LNCaP clone FGC (cell line): Measurements from ENCODE around the gene ZMAT5.

Source experiments
- DNase-seq: peaks from one replicate; pipeline ENCODE4 v3.0.0-alpha.2; 2011; ENCODE audit warnings: low read depth
- H3K4me3 ChIP-seq: 2 replicates; pipeline ENCODE4 v1.5.1; 2011; ENCODE audit warnings: mild to moderate bottlenecking, low read depth, low read length, control low read depth
- TF ChIP-seq, protein P1 (sequence below): IDR thresholded peaks from 2 replicates; pipeline ENCODE4 v1.5.1; 2012; ENCODE audit warnings: mild to moderate bottlenecking; ENCODE audit not compliant: control insufficient read depth, insufficient read depth; ENCODE audit errors: extremely low read depth

ZMAT5 gene

DNA sequence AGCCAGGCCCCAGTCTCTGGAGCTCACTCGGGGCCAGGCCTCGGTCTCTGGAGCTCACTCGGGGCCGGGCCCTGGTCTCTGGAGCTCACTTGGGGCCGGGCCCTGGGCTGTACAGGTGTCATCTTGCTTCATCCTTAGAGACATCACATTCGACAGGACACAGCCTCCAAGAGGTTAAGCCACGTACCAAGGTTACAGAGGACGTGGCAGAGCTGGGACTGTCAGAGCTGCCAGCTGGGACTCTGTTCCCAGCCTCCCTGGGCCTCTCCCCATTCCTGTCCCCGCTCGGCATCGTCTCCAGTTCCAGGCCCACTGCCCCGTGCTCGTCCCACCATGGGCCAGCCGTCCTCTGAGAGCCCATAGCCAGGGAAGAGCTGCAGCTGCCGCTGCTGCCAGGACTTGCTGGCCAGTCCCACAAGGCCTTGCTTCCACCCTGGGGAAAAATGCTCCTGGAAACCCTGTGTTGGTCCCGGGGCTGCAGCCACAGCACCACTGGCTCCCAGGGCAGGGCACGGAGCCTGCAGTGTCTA, 27.4 kb downstream of the ZMAT5 start:
- TF ChIP-seq, protein P1, sequence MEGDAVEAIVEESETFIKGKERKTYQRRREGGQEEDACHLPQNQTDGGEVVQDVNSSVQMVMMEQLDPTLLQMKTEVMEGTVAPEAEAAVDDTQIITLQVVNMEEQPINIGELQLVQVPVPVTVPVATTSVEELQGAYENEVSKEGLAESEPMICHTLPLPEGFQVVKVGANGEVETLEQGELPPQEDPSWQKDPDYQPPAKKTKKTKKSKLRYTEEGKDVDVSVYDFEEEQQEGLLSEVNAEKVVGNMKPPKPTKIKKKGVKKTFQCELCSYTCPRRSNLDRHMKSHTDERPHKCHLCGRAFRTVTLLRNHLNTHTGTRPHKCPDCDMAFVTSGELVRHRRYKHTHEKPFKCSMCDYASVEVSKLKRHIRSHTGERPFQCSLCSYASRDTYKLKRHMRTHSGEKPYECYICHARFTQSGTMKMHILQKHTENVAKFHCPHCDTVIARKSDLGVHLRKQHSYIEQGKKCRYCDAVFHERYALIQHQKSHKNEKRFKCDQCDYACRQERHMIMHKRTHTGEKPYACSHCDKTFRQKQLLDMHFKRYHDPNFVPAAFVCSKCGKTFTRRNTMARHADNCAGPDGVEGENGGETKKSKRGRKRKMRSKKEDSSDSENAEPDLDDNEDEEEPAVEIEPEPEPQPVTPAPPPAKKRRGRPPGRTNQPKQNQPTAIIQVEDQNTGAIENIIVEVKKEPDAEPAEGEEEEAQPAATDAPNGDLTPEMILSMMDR, result no peak
- no peak overlapping the region for H3K4me3 ChIP-seq
- no peak for DNase-seq

DNA sequence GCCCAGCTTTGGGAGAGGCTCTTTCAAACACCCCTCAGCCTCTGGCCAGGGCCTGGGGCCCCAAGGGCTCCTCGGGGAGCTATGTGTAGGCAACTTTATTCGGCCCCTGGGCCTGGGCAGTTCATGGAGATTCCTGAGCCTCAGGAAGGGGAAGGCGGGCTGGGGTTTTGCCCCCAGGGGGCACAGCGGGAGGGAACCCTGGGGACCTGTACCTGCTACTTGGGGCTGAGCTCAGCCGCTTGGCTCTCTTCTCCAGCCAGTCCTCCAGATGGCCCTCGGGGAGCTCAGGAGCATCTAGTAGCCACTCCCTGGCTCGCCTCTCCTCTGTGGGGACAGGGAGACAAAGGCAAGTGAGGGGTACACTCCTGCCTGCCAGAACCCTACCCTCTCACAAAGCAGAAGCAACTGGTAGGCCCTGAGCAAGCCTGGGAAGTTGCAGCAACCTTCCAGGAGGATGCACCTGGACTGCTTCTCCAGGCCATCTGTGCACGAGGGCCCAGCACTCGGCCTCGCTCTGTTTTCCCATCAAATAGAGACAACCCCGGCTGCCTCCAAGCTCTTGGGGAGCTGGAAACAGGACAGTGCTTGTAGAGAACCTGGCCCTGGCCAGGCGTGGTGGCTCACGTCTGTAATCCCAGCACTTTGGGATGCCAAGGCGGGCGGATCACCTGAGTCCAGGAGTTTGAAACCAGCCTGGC, 28.5 kb downstream of the ZMAT5 start:
- TF ChIP-seq, protein P1, result no peak
- H3K4me3 ChIP-seq, result no peak overlapping the region
- DNase-seq, result no peak

DNA sequence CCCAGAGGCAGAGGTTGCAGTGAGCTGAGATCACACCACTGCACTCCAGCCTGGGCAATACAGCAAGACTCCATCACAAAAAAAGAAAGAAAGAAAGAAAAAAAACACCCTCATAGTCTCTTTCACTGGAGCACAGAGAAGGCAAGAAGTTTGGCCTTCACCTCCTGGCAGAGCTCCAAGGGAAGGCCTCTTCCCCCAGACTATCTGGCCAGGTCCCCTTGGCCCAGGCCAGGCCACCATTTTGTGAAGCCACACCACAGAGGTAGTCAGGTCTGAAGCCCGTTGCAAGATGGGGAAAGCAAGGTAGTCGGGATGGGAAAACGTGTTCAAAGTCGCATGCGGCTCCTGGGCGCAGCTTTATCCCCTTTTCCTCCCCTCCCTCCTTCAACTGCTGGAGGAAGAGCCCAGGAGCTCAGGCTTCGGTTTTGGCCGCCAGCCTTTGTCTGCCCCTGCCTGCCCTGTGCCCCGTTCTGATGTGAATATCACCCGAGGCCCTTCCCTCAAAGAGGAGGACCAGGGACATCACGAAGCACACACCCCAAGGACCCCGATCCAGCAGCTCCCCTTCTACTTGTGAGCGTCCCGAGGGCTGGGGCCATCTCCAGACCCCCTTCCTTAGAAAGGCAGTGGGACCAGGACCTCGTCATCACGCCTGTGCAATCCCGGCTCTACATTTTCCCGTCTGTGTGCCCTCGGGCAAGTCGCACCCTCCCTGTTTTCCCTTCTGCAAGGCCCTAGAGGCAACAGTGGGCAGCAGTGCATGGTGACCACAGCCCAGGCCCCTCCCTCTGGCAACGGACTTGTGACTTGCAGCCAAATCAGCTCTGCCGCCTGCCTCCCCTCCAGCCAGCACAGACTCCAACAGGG, 29.3 kb downstream of the ZMAT5 start:
- H3K4me3 ChIP-seq, result no peak overlapping the region
- TF ChIP-seq, protein P1, result no peak
- no peak for DNase-seq

DNA sequence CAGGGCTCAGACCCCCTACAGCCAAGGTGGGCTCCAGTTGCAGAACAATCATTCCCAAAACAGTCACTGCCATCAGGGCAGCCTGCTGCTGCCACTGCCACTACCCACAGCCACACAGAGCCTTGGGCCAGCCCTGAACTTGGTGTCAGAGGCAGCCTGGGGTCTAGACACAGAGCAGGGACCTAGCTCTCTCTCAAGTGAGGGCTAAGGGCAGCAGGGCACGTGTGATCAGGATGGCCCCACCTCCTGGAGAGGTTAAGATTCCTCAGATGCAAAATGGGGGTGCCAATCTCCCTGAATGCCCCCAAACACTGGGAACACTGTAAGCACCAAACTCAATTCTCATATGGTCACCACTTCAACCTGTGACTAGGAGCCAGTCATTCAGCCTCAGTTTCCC, 31.4 kb downstream of the ZMAT5 start:
- no peak overlapping the region for H3K4me3 ChIP-seq
- DNase-seq, result no peak
- TF ChIP-seq, protein P1, result no peak

DNA sequence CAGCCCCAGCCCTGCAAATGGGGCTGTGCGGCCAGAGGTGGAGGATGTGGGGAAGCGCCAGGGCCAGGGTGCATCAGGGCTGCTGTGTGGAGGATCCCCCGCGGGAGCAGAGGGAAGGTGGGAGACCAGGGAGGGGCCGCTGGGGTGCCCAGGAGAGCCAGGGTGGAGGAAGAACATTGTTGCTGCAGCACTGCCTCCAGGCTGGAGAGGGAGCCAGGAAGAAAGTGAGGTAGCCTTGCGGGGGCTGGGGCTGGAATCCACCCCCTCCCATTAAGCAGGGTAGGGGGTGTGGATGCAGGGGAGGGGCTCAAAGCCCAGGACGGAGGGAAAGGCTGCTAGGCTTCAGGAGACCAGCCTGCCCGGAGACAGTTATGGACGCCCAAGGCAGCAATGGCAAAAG, 32.0 kb downstream of the ZMAT5 start:
- TF ChIP-seq, protein P1, result no peak
- H3K4me3 ChIP-seq, result no peak overlapping the region
- no peak for DNase-seq

DNA sequence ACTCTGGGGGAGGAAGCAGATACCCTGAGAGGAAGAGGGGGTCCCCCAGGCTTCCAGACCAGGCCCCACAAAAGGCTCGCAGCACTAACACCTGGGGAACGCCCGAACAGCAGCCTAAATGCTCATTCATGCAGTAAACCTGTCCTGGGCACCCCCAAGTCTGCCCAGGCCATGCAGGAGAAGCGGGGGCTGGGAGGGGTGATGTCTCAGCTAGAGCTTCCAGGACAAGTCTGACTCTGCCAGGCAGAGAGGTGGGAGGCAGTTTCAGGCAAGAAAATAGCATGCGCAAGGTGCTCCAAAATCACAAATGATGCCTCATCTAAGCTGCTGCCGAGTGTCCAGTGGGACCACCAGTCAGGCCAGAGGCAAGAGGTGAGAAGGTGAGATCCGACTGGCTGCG, 32.4 kb downstream of the ZMAT5 start:
- no peak overlapping the region for H3K4me3 ChIP-seq
- TF ChIP-seq, protein P1, result no peak
- DNase-seq, result no peak
